GM23248 (cell line): ENCODE data around the gene APOBEC3G.
"Not testable (repeated sequence)": the region's sequence is repeated elsewhere in the genome, so short reads cannot be mapped to it uniquely, and the experiment has no call there.

Source experiments
- EZH2 ChIP-seq: fragments of 200-600 bp; sonication (generic); IDR thresholded peaks from 2 replicates; pipeline ENCODE4 v1.6.1; 2018; ENCODE audit warnings: antibody characterized with exemption, mild to moderate bottlenecking; ENCODE audit not compliant: insufficient read depth, poor library complexity, severe bottlenecking
- EZH2phosphoT487 ChIP-seq: fragments of 200-600 bp; sonication (generic); IDR thresholded peaks from 2 replicates; pipeline ENCODE4 v1.6.1; 2018; ENCODE audit warnings: antibody characterized with exemption, moderate library complexity, mild to moderate bottlenecking, low read depth; ENCODE audit not compliant: insufficient read depth

DNA sequence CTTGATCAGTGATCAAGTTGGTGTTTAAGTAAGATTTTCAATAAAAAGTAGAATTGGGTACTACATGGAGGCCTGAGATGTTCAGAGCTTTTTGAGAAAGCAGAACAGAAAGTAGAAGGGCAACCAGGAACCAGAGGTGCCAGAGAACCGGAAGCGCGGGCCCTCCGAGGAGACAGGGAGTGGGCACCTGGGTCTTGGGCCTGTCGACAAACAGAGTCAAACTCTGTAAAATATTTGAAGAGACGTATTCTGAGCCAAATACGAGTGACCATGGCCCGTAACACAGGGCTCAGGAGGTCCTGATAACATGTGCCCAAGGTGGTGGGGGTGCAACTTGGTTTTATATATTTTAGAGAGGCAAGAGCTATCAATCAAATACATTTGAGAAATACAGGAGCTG, 13.2 kb upstream of the APOBEC3G start:
- not testable (repeated sequence) for TF ChIP-seq EZH2phosphoT487, EZH2
